HEK293 (cell line): Measurements from ENCODE around the gene FAM200B.

Experiments
- CTCF ChIA-PET: fragments of 350-600 bp; formaldehyde crosslinking; extraction: SDS; loops from one replicate; lab custom pipeline; 2021; ENCODE audit warnings: antibody characterized with exemption; lab: Yijun Ruan, JAX
- POLR2A ChIA-PET: fragments of 300-600 bp; formaldehyde crosslinking; extraction: SDS; loops from one replicate; lab custom pipeline; 2020; ENCODE audit warnings: antibody characterized with exemption, inconsistent platforms; lab: Yijun Ruan, JAX
- H3K27ac ChIP-seq: fragments of 200-500 bp; sonication (Bioruptor generic); 2 replicates; pipeline ENCODE4 v1.5.1; 2014; ENCODE audit warnings: low read depth, low read length, control low read depth, inconsistent platforms; ENCODE audit errors: extremely low read depth
- H3K36me3 ChIP-seq, 2 experiments: fragments of 200-500 bp in 1 of 2; sonication (Bioruptor generic) in 1 of 2; 1 replicate in 1 of 2; 2 replicates in 1 of 2; pipeline ENCODE4 v1.5.1; 2014 to 2017; ENCODE audit warnings: inconsistent platforms in 2 of 2, low read length in 2 of 2; ENCODE audit not compliant: control insufficient read depth in 2 of 2, insufficient read depth in 1 of 2
- H3K4me1 ChIP-seq: fragments of 200-500 bp; sonication (Bioruptor generic); 2 replicates; pipeline ENCODE4 v1.5.1; 2014; ENCODE audit warnings: mild to moderate bottlenecking, low read length, inconsistent platforms; ENCODE audit not compliant: control insufficient read depth, insufficient read depth
- H3K4me3 ChIP-seq: 2 replicates; pipeline ENCODE4 v1.5.1; 2011; ENCODE audit warnings: low read depth, mild to moderate bottlenecking, control low read depth, low read length, moderate library complexity
- H3K9me3 ChIP-seq: fragments of 200-500 bp; sonication (Bioruptor generic); 2 replicates; pipeline ENCODE4 v1.5.1; 2014; ENCODE audit warnings: low read depth, low read length, inconsistent platforms; ENCODE audit not compliant: control insufficient read depth, insufficient read depth
- PATZ1 ChIP-seq: fragments of 450-650 bp; formaldehyde crosslinking; IDR thresholded peaks from 2 replicates; pipeline ENCODE4 v1.5.1; 2016; ENCODE audit warnings: missing biosample characterization, missing genetic modification characterization
- PRDM10 ChIP-seq: fragments of 450-650 bp; formaldehyde crosslinking; IDR thresholded peaks from 2 replicates; pipeline ENCODE4 v1.5.1; 2016; ENCODE audit warnings: missing biosample characterization, missing genetic modification characterization
- PRDM4 ChIP-seq: fragments of 450-650 bp; formaldehyde crosslinking; IDR thresholded peaks from 2 replicates; pipeline ENCODE4 v1.5.1; 2017; ENCODE audit warnings: missing biosample characterization, missing genetic modification characterization
- ZBTB1 ChIP-seq: fragments of 450-650 bp; formaldehyde crosslinking; IDR thresholded peaks from 2 replicates; pipeline ENCODE4 v1.5.1; 2016; ENCODE audit warnings: missing biosample characterization, missing genetic modification characterization
- ZBTB26 ChIP-seq: fragments of 450-650 bp; formaldehyde crosslinking; optimal IDR thresholded peaks from 2 replicates; pipeline ENCODE3; 2016; ENCODE audit warnings: missing biosample characterization, mild to moderate bottlenecking, missing genetic modification characterization
- ZNF112 ChIP-seq: fragments of 450-650 bp; formaldehyde crosslinking; IDR thresholded peaks from 2 replicates; pipeline ENCODE4 v1.5.0; 2017; ENCODE audit warnings: missing biosample characterization, missing genetic modification characterization
- ZNF138 ChIP-seq: fragments of 450-650 bp; formaldehyde crosslinking; IDR thresholded peaks from 2 replicates; pipeline ENCODE4 v1.5.1; 2016; ENCODE audit warnings: missing biosample characterization, missing genetic modification characterization, borderline replicate concordance
- ZNF140 ChIP-seq: fragments of 450-650 bp; formaldehyde crosslinking; IDR thresholded peaks from 2 replicates; pipeline ENCODE4 v1.5.1; 2016; ENCODE audit warnings: missing biosample characterization, missing genetic modification characterization
- ZNF211 ChIP-seq: fragments of 450-650 bp; formaldehyde crosslinking; IDR thresholded peaks from 2 replicates; pipeline ENCODE4 v1.5.1; 2016; ENCODE audit warnings: low read depth, missing biosample characterization, missing genetic modification characterization
- ZNF248 ChIP-seq: fragments of 450-650 bp; formaldehyde crosslinking; IDR thresholded peaks from 2 replicates; pipeline ENCODE4 v1.5.1; 2017; ENCODE audit warnings: missing biosample characterization, missing genetic modification characterization
- ZNF311 ChIP-seq: fragments of 450-650 bp; formaldehyde crosslinking; IDR thresholded peaks from 2 replicates; pipeline ENCODE4 v1.5.1; 2017; ENCODE audit warnings: missing biosample characterization, missing genetic modification characterization, borderline replicate concordance
- ZNF324 ChIP-seq: fragments of 450-650 bp; formaldehyde crosslinking; IDR thresholded peaks from 2 replicates; pipeline ENCODE4 v1.5.1; 2016; ENCODE audit warnings: missing biosample characterization, missing genetic modification characterization
- ZNF341 ChIP-seq: fragments of 450-650 bp; formaldehyde crosslinking; IDR thresholded peaks from 2 replicates; pipeline ENCODE4; 2016; ENCODE audit warnings: low read depth, missing biosample characterization, missing genetic modification characterization
- ZNF404 ChIP-seq: fragments of 450-650 bp; formaldehyde crosslinking; IDR thresholded peaks from 2 replicates; pipeline ENCODE4 v1.5.1; 2017; ENCODE audit warnings: missing biosample characterization, missing genetic modification characterization
- ZNF48 ChIP-seq: fragments of 450-650 bp; formaldehyde crosslinking; IDR thresholded peaks from 2 replicates; pipeline ENCODE4 v1.5.1; 2016; ENCODE audit warnings: missing biosample characterization, missing genetic modification characterization
- ZNF488 ChIP-seq: fragments of 450-650 bp; formaldehyde crosslinking; IDR thresholded peaks from 2 replicates; pipeline ENCODE4 v1.5.1; 2016; ENCODE audit warnings: missing biosample characterization, missing genetic modification characterization
- ZNF514 ChIP-seq: fragments of 450-650 bp; formaldehyde crosslinking; IDR thresholded peaks from 2 replicates; pipeline ENCODE4 v1.5.1; 2016; ENCODE audit warnings: missing biosample characterization, missing genetic modification characterization
- ZNF529 ChIP-seq: fragments of 450-650 bp; formaldehyde crosslinking; IDR thresholded peaks from 2 replicates; pipeline ENCODE4 v1.5.1; 2017; ENCODE audit warnings: missing genetic modification characterization, missing biosample characterization; ENCODE audit not compliant: insufficient replicate concordance
- ZNF561 ChIP-seq: fragments of 450-650 bp; IDR thresholded peaks from 2 replicates; pipeline ENCODE4 v1.5.1; 2018; ENCODE audit warnings: missing biosample characterization, missing genetic modification characterization, borderline replicate concordance
- ZNF600 ChIP-seq: fragments of 450-650 bp; formaldehyde crosslinking; IDR thresholded peaks from 2 replicates; pipeline ENCODE4 v1.5.1; 2016; ENCODE audit warnings: missing biosample characterization, missing genetic modification characterization
- ZNF621 ChIP-seq: fragments of 450-650 bp; formaldehyde crosslinking; IDR thresholded peaks from 2 replicates; pipeline ENCODE4 v1.5.1; 2017; ENCODE audit warnings: missing biosample characterization, missing genetic modification characterization
- ZNF664 ChIP-seq: fragments of 450-650 bp; formaldehyde crosslinking; IDR thresholded peaks from 2 replicates; pipeline ENCODE4 v1.5.1; 2016; ENCODE audit warnings: missing biosample characterization, missing genetic modification characterization
- ZNF670 ChIP-seq: fragments of 450-650 bp; formaldehyde crosslinking; IDR thresholded peaks from 2 replicates; pipeline ENCODE4 v1.5.1; 2016; ENCODE audit warnings: missing biosample characterization, missing genetic modification characterization, low read depth
- ZNF830 ChIP-seq: fragments of 450-650 bp; IDR thresholded peaks from 2 replicates; pipeline ENCODE4 v1.5.0; 2018; ENCODE audit warnings: missing biosample characterization, missing genetic modification characterization, low read depth, mild to moderate bottlenecking, moderate library complexity

The FAM200B gene

GRCh38 chr4:15652191-15652590, 29.4 kb upstream of the FAM200B start:
- Histone ChIP-seq H3K27ac (no peak overlapping the region), H3K36me3 (no peaks in the 10 kb centered on the region), H3K4me3 (no peak overlapping the region), H3K4me1 (0 out of 2 replicates have a peak, but pooled peaks cover 4% of the 10 kb centered on the region), H3K9me3 (no peaks in the 10 kb centered on the region)
- CTCF ChIA-PET, result interaction anchor here (0.5 to 2.1 kb wide), 4 partner anchors 26 to 864 kb away, joined by 3 to 10 read pairs (median 4); no protein-coding TSS in a partner anchor
- POLR2A ChIA-PET, result no interaction called here
- TF ChIP-seq PATZ1, result no peak
- TF ChIP-seq PRDM4 (tag by site-specific recombination), result no peak
- TF ChIP-seq ZBTB26, result no peak
- no peak for TF ChIP-seq ZNF112 (tag by site-specific recombination)
- no peak for TF ChIP-seq ZNF211 (tag by site-specific recombination)
- no peak for TF ChIP-seq ZNF514 (tag by site-specific recombination)
- no peak for TF ChIP-seq ZNF404 (tag by site-specific recombination)

- CTCF ChIA-PET, result interaction anchor here (2.1 kb wide), 1 partner anchor 173 kb away, joined by 10 read pairs; no protein-coding TSS in a partner anchor
- no peak overlapping the region for H3K27ac ChIP-seq
Observed at GRCh38 chr4:15652841-15653240, 28.8 kb upstream of the FAM200B start.

More at GRCh38 chr4:15652841-15653240, 28.8 kb upstream of the FAM200B start:
- Histone ChIP-seq H3K4me1 (0 out of 2 replicates have a peak, but pooled peaks cover 4% of the 10 kb centered on the region), H3K9me3 (no peaks in the 10 kb centered on the region), H3K4me3 (no peak overlapping the region; the same call in 1 of the 2 replicates), H3K36me3 (peaks cover 0 to 4% of the 10 kb centered on the region in 2 experiments; a peak in 1 of 3 replicates)
- POLR2A ChIA-PET, result no interaction called here
- TF ChIP-seq ZNF621 (tag by site-specific recombination), result no peak
- TF ChIP-seq ZNF138 (tag by site-specific recombination), result no peak
- TF ChIP-seq ZBTB1 (tag by site-specific recombination), result no peak
- no peak for TF ChIP-seq ZNF600
- TF ChIP-seq ZNF311, result no peak
- no peak for TF ChIP-seq ZNF664 (tag by site-specific recombination)
- no peak for TF ChIP-seq ZNF670 (tag by site-specific recombination)
- TF ChIP-seq ZNF488, result no peak
- TF ChIP-seq ZNF248, result no peak
- no peak for TF ChIP-seq ZNF48 (tag by site-specific recombination)
- no peak for TF ChIP-seq ZNF140 (tag by site-specific recombination)
- no peak for TF ChIP-seq ZNF341
- no peak for TF ChIP-seq PRDM10 (tag by site-specific recombination)
- TF ChIP-seq ZNF830 (tag by site-specific recombination), result no peak
- no peak for TF ChIP-seq ZNF324 (tag by site-specific recombination)
- TF ChIP-seq ZNF561 (tag by site-specific recombination), result no peak
- no peak for TF ChIP-seq ZNF529 (tag by site-specific recombination)
